Type B pancreatic cell (in vitro differentiated cells): Measurements from ENCODE around the gene SDHAF1. TPM values are rescaled to one million over a fixed set of nuclear protein-coding genes. Genes with fewer than 3 reads are reported as not detected.

ENCODE experiments used
- DNase-seq: peaks from one replicate; pipeline ENCODE4 v3.0.0; 2021; ENCODE audit warnings: mixed read lengths; ENCODE audit not compliant: unreplicated experiment; ENCODE audit errors: extremely low spot score
- H3K27ac Mint-ChIP-seq: 2 replicates; pipeline ENCODE4 v1.8.0; 2021; ENCODE audit warnings: mild to moderate bottlenecking, mixed read lengths
- H3K27me3 Mint-ChIP-seq: 2 replicates; pipeline ENCODE4 v1.8.0; 2021; ENCODE audit warnings: mixed read lengths
- H3K36me3 Mint-ChIP-seq: 2 replicates; pipeline ENCODE4 v1.8.0; 2021; ENCODE audit warnings: mixed read lengths
- H3K4me1 Mint-ChIP-seq: one replicate; pipeline ENCODE4 v1.8.0; 2021; ENCODE audit warnings: mixed read lengths; ENCODE audit not compliant: unreplicated experiment
- H3K4me3 Mint-ChIP-seq: 2 replicates; pipeline ENCODE4 v1.8.0; 2021; ENCODE audit warnings: mild to moderate bottlenecking, mixed read lengths
- H3K9me3 Mint-ChIP-seq: 2 replicates; pipeline ENCODE4 v1.8.0; 2021; ENCODE audit warnings: mixed read lengths
- total RNA-seq: library from RNA; stranded (reverse); gene quantifications from 2 replicates; pipeline ENCODE4 v1.2.1, GENCODE V29; 2021; ENCODE audit warnings: low replicate concordance
- TF ChIP-seq, protein P1 (sequence below): fragments of 200-600 bp; sonication (generic); conservative IDR thresholded peaks from 2 replicates; pipeline ENCODE4 v1.5.0; 2021; ENCODE audit warnings: antibody characterized with exemption, mild to moderate bottlenecking

The SDHAF1 gene
- total RNA-seq, 1 donor from 2014 or later = 16.1 TPM

DNA sequence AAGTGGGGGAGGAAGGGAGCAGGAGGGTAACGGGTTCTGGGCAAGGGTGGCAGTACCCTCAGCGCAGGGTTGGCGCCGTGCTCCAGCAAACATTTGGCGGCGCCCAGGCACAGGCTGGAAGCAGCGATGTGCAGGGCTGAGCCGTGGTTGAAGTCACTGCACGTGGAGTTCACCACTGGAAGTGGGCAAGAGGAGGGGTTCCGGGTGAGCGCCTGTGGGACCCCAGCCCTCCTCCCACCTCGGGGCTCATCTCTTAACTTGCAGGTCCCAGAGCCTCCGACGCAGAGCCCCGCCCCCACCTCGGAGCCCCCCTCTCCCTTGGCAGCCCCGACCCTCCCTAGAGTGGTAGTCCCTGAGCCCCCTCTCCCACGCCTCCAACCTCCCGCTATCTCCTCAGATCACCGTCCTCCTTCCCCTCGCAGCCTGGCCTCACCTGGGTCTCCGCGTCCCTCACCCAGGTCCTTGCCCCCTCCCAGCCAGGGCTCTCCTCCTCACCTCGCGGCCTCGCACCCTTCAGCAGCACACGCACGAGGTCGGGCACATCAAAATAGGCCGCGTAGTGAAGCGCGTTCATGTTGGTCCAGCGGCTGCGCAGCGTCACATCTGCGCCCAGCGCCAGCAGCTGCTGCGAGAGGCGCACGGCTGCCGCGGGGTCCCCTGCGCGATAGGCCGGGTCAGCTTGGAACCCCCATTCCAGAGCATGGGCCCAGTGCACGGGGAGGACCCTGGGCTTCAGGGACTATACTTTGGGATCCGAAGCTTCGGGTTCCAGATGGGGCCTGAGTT lies 31.3 kb downstream of the SDHAF1 start:
- Mint-ChIP-seq H3K9me3 (no peaks in the 10 kb centered on the region), H3K4me1 (peaks cover 2% of the 10 kb centered on the region), H3K27ac (no peak overlapping the region), H3K4me3 (no peak overlapping the region), H3K36me3 (peaks cover 4% of the 10 kb centered on the region), H3K27me3 (no peaks in the 10 kb centered on the region)
- TF ChIP-seq, protein P1, sequence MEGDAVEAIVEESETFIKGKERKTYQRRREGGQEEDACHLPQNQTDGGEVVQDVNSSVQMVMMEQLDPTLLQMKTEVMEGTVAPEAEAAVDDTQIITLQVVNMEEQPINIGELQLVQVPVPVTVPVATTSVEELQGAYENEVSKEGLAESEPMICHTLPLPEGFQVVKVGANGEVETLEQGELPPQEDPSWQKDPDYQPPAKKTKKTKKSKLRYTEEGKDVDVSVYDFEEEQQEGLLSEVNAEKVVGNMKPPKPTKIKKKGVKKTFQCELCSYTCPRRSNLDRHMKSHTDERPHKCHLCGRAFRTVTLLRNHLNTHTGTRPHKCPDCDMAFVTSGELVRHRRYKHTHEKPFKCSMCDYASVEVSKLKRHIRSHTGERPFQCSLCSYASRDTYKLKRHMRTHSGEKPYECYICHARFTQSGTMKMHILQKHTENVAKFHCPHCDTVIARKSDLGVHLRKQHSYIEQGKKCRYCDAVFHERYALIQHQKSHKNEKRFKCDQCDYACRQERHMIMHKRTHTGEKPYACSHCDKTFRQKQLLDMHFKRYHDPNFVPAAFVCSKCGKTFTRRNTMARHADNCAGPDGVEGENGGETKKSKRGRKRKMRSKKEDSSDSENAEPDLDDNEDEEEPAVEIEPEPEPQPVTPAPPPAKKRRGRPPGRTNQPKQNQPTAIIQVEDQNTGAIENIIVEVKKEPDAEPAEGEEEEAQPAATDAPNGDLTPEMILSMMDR = no peak
- no peak for DNase-seq

DNA sequence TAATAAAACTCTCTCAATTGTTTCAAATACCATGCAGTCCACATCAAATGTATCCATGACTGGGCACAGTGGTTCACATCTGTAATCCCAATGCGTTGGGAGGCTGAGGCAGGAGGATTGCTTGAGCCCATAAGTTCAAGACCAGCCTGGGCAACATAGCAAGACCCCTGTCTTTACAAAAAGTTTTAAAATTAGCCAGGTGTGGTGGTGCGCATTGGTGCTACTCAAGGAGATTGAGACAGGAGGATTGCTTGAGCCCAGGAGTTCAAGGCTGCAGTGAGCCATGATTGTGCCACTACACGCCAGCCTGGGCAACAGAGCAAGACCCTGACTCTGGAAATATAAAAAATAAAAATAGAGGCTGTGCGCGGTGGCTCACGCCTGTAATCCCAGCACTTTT lies 32.7 kb downstream of the SDHAF1 start:
- Mint-ChIP-seq H3K4me3 (no peak overlapping the region), H3K36me3 (peaks cover 4% of the 10 kb centered on the region), H3K9me3 (no peaks in the 10 kb centered on the region), H3K4me1 (peaks cover 4% of the 10 kb centered on the region), H3K27ac (no peak overlapping the region), H3K27me3 (no peaks in the 10 kb centered on the region)
- TF ChIP-seq, protein P1 = no peak
- DNase-seq = no peak

DNA sequence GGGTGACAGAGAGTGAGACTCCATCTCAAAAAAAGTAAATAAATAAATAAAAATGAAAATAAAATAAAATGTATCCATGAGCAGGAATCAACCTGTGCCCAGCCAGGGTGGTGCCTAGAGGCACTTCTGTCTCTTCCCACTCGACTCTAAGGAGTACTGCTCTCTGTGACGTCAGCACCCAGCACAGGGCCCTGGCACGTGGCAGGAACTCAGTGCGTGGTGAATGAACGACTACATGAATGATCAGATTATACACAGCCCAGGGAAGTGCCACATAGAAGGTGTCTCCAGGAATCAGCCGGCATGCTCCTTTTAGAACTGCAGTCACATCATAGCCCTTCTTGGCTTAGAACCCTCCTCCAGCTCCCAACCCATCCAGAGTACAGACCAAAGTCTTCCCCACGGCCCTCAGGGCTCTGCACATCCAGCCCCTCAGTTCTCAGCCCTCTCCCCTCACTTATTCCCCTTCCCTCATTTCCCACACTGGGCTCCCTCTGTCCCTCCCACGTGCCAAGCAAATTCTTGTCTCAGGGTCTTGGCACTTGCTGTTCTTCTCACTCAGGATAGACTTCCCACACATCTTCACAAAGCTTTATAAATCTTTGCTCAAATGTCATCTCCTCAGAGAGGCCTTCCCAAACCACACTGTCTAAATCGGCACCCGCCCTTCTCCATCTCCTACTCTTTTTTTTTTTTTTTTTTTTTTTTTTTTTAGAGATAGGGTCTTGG lies 33.5 kb downstream of the SDHAF1 start:
- Mint-ChIP-seq H3K4me3 (no peak overlapping the region), H3K27ac (no peak overlapping the region), H3K4me1 (peaks cover 4% of the 10 kb centered on the region), H3K9me3 (no peaks in the 10 kb centered on the region), H3K36me3 (no peaks in the 10 kb centered on the region), H3K27me3 (no peaks in the 10 kb centered on the region)
- DNase-seq = no peak
- TF ChIP-seq, protein P1 = no peak

DNA sequence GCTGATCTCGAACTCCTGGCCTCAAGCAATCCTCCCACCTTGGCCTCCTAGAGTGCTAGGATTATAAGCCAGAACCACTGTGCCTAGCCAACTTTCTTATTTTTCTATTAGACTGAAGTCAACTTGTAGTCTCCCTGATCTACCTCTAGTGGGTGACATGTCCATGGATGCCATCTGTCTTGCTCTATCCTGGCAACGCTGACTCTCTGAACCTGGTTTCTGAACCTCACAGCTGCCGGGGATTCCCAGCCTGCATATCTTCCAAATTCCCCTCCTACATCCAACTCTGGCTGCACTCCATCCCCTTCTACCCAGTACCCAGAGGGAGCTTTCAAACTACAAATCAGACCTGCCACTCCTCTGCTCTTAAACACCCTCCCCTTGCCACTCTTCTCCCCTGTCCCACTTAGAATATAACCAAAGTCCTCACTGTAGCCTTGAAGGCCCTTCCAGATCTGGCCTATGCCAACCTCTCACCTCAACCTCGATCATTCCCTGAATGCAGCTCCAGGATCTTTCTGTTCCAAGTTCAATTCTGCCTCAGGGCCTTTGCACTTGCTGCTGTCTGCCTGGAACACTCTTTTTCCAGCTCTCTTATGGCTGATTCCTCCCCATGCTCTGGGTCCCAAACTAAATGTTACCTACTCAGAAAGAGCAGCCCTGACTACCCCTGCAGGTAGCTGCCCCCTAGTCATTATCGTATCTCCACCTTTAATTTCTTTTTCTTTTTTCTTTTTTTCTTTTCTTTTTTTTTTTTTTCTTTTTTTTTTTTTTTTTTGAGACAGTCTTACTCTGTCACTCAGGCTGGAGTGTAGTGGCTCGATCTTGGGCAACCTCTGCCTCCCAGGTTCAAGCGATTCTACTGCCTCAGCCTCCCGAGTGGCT lies 35.5 kb downstream of the SDHAF1 start:
- no peak for DNase-seq
- Mint-ChIP-seq H3K9me3 (no peaks in the 10 kb centered on the region), H3K4me3 (no peak overlapping the region), H3K27me3 (no peaks in the 10 kb centered on the region), H3K27ac (no peak overlapping the region), H3K36me3 (no peaks in the 10 kb centered on the region), H3K4me1 (peaks cover 10% of the 10 kb centered on the region)
- TF ChIP-seq, protein P1 = no peak

DNA sequence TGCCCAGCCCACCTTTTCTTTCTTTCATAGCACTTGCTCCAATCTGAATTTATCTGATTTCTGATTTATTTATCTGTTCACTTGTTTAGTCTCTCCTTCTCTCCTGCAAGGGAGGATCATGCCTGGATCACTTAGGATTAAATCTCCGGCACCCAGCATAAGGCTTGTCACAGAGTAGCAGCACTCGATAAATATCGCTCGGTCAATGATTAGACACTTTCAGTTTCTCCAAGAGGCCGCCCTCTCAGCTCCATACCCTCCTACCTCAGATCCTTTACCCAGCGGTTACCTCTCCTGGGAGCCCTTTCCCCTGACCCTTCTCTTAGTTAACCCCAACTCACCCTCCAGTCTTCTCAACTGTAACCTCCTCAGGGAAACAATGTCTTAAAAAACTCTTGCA lies 36.3 kb downstream of the SDHAF1 start:
- no peaks in the 10 kb centered on the region for H3K36me3 Mint-ChIP-seq
- TF ChIP-seq, protein P1 = no peak
- H3K9me3 Mint-ChIP-seq = no peaks in the 10 kb centered on the region
- peak overlapping the region; percentile 58 for H3K4me3 Mint-ChIP-seq
- no peaks in the 10 kb centered on the region for H3K27me3 Mint-ChIP-seq
- H3K4me1 Mint-ChIP-seq = peaks cover 10% of the 10 kb centered on the region
- H3K27ac Mint-ChIP-seq = no peak overlapping the region
- no peak for DNase-seq
